ENCODE measurements around the gene INSC. TPM values are rescaled to one million over a fixed set of nuclear protein-coding genes. Genes with fewer than 3 reads are reported as not detected.

INSC gene
- total RNA-seq, 1 donor = not detected

- no peak for DNase-seq (ENCODE audit: low read depth in 2 of 3, low spot score in 2 of 3)
Observed at GRCh38 chr11:15182372-15182771, 67.6 kb downstream of the INSC start.

- DNase-seq (ENCODE audit: low read depth in 2 of 3, low spot score in 2 of 3) = no peak
Observed at GRCh38 chr11:15185021-15185420, 70.3 kb downstream of the INSC start.

- no peak for DNase-seq (ENCODE audit: low read depth in 2 of 3, low spot score in 2 of 3)
Observed at GRCh38 chr11:15186146-15186545, 71.4 kb downstream of the INSC start.

- no peak for DNase-seq (ENCODE audit: low read depth in 2 of 3, low spot score in 2 of 3)
Observed at GRCh38 chr11:15189189-15189588, 74.5 kb downstream of the INSC start.

- no peak for DNase-seq (ENCODE audit: low read depth in 2 of 3, low spot score in 2 of 3)
Observed at GRCh38 chr11:15189641-15190365, 75.1 kb downstream of the INSC start.

- DNase-seq (ENCODE audit: low read depth in 2 of 3, low spot score in 2 of 3) = no peak
Observed at GRCh38 chr11:15190611-15191010, 75.9 kb downstream of the INSC start.

GRCh38 chr11:15192005-15192556, 77.4 kb downstream of the INSC start:
- DNase-seq (ENCODE audit: low read depth in 2 of 3, low spot score in 2 of 3) = no peak

GRCh38 chr11:15194671-15195415, 80.1 kb downstream of the INSC start:
- DNase-seq (ENCODE audit: low read depth in 2 of 3, low spot score in 2 of 3) = no peak

- no peak for DNase-seq (ENCODE audit: low read depth in 2 of 3, low spot score in 2 of 3)
Observed at GRCh38 chr11:15195454-15196200, 80.9 kb downstream of the INSC start.

GRCh38 chr11:15196704-15197103, 82.0 kb downstream of the INSC start:
- no peak for DNase-seq (ENCODE audit: low read depth in 2 of 3, low spot score in 2 of 3)

GRCh38 chr11:15197696-15198095, 83.0 kb downstream of the INSC start:
- no peak for DNase-seq (ENCODE audit: low read depth in 2 of 3, low spot score in 2 of 3)

GRCh38 chr11:15198284-15198683, 83.6 kb downstream of the INSC start:
- no peak for DNase-seq (ENCODE audit: low read depth in 2 of 3, low spot score in 2 of 3)

- DNase-seq (ENCODE audit: low read depth in 2 of 3, low spot score in 2 of 3) = no peak
Observed at GRCh38 chr11:15199693-15200092, 85.0 kb downstream of the INSC start.

GRCh38 chr11:15200696-15201095, 86.0 kb downstream of the INSC start:
- no peak for DNase-seq (ENCODE audit: low read depth in 2 of 3, low spot score in 2 of 3)

- DNase-seq (ENCODE audit: low read depth in 2 of 3, low spot score in 2 of 3) = no peak
Observed at GRCh38 chr11:15201586-15201985, 86.9 kb downstream of the INSC start.

GRCh38 chr11:15202626-15203025, 87.9 kb downstream of the INSC start:
- DNase-seq (ENCODE audit: low read depth in 2 of 3, low spot score in 2 of 3) = no peak

- no peak for DNase-seq (ENCODE audit: low read depth in 2 of 3, low spot score in 2 of 3)
Observed at GRCh38 chr11:15204711-15205110, 90.0 kb downstream of the INSC start.

GRCh38 chr11:15206791-15207190, 92.1 kb downstream of the INSC start:
- DNase-seq (ENCODE audit: low read depth in 2 of 3, low spot score in 2 of 3) = no peak

GRCh38 chr11:15208378-15209222, 93.9 kb downstream of the INSC start:
- DNase-seq (ENCODE audit: low read depth in 2 of 3, low spot score in 2 of 3) = peak; percentile 45 to 77 (median 54)

- no peak for DNase-seq (ENCODE audit: low read depth in 2 of 3, low spot score in 2 of 3)
Observed at GRCh38 chr11:15212876-15213275, 98.2 kb downstream of the INSC start.

All from hematopoietic multipotent progenitor cell (in vitro differentiated cells).